ENCODE results near the gene CLASP1.

DNA sequence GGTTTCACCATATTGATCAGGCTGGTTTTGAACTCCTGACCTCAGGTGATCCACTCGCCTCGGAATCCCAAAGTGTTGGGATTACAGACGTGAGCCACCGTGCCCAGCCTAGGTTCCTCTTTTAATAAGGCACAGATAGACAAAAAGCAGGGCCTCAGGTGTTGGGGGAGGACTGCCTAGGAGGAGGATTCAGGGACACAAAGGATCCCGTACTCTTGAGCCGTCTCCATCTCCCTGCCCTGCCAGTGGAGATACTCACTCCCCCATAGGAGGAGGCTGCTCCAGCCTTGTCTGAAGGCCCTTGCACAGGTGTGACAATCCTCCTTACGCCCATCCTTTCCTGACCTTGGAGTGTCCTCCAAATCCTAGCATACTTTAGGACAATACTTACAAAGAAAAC, 332.3 kb downstream of the CLASP1 start:
- TF ChIP-seq, protein P1, sequence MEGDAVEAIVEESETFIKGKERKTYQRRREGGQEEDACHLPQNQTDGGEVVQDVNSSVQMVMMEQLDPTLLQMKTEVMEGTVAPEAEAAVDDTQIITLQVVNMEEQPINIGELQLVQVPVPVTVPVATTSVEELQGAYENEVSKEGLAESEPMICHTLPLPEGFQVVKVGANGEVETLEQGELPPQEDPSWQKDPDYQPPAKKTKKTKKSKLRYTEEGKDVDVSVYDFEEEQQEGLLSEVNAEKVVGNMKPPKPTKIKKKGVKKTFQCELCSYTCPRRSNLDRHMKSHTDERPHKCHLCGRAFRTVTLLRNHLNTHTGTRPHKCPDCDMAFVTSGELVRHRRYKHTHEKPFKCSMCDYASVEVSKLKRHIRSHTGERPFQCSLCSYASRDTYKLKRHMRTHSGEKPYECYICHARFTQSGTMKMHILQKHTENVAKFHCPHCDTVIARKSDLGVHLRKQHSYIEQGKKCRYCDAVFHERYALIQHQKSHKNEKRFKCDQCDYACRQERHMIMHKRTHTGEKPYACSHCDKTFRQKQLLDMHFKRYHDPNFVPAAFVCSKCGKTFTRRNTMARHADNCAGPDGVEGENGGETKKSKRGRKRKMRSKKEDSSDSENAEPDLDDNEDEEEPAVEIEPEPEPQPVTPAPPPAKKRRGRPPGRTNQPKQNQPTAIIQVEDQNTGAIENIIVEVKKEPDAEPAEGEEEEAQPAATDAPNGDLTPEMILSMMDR (optimal IDR thresholded peaks at IDR 0.05 in 1 of 3, IDR thresholded peaks at IDR 0.05 in 1 of 3, conservative IDR thresholded peaks at IDR 0.05 in 1 of 3; ENCODE audit: extremely low read depth in 1 of 3, insufficient read depth in 2 of 3, low read length in 3 of 3) = no peak
- no peak for TF ChIP-seq EZH2 (IDR thresholded peaks at IDR 0.05; ENCODE audit: low read length)

All from keratinocyte (primary cell).